GM10248 (cell line): ENCODE measurements around the gene FIBIN.

Experiments used
- CTCF ChIA-PET: fragments of 300-600 bp; sonication (Branson Sonifier 250); formaldehyde crosslinking; extraction: SDS; loops from one replicate; lab custom pipeline; 2021; ENCODE audit warnings: antibody characterized with exemption; lab: Yijun Ruan, JAX
- POLR2A ChIA-PET: fragments of 350-650 bp; sonication (Branson Sonifier 250); formaldehyde crosslinking; extraction: SDS; loops from one replicate; lab custom pipeline; 2020; ENCODE audit warnings: antibody characterized with exemption; lab: Yijun Ruan, JAX
- DNase-seq: peaks from one replicate; pipeline ENCODE4 v3.0.0; 2012; ENCODE audit errors: extremely low spot score
- TF ChIP-seq, protein P1 (sequence below): IDR thresholded peaks from 2 replicates; pipeline ENCODE4 v1.5.1; 2012; ENCODE audit warnings: mild to moderate bottlenecking, low read depth; ENCODE audit errors: extremely low read depth, missing control alignments, control extremely low read depth

Gene FIBIN

DNA sequence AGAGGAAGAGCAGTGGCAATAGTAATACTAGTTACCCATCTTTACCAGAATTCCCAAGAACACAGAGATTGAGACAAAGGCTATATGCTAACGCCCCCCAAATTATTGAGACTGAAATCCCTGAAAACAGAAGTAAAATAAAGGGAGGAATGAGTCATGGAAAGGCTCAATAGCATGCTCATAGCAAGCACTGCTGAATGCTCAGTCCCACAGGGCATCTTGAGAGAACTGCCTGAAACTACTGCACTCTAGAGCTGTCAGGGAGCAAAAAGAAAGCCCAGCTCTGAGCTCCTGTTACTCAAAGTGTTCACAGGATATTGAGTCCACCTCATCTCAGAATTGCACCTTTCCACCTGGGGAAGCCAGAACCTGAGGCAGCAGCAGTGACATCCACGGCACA lies 44.1 kb upstream of the FIBIN start:
- ChIA-PET POLR2A (no interaction called here), CTCF (interaction anchor here (1.5 kb wide), 1 partner anchor 18 kb away, joined by 3 read pairs; no protein-coding TSS in a partner anchor)
- TF ChIP-seq, protein P1, sequence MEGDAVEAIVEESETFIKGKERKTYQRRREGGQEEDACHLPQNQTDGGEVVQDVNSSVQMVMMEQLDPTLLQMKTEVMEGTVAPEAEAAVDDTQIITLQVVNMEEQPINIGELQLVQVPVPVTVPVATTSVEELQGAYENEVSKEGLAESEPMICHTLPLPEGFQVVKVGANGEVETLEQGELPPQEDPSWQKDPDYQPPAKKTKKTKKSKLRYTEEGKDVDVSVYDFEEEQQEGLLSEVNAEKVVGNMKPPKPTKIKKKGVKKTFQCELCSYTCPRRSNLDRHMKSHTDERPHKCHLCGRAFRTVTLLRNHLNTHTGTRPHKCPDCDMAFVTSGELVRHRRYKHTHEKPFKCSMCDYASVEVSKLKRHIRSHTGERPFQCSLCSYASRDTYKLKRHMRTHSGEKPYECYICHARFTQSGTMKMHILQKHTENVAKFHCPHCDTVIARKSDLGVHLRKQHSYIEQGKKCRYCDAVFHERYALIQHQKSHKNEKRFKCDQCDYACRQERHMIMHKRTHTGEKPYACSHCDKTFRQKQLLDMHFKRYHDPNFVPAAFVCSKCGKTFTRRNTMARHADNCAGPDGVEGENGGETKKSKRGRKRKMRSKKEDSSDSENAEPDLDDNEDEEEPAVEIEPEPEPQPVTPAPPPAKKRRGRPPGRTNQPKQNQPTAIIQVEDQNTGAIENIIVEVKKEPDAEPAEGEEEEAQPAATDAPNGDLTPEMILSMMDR = no peak
- DNase-seq = no peak

- ChIA-PET POLR2A (no interaction called here), CTCF (interaction anchor here (1.5 kb wide), 2 partner anchors 14 to 18 kb away, joined by 3 read pairs; no protein-coding TSS in a partner anchor)
- DNase-seq = no peak
These were observed 43.6 kb upstream of the FIBIN start for GRCh38 chr11:26950260-26950719.

GRCh38 chr11:26951809-26952515 lies 42.0 kb upstream of the FIBIN start:
- TF ChIP-seq, protein P1 = no peak
- DNase-seq = no peak
- ChIA-PET POLR2A (no interaction called here), CTCF (interaction anchor here (1.5 kb wide), 1 partner anchor 12 kb away, joined by 3 read pairs; no protein-coding TSS in a partner anchor)

More at GRCh38 chr11:26950260-26950719, 43.6 kb upstream of the FIBIN start:
- TF ChIP-seq, protein P1 = no peak

DNA sequence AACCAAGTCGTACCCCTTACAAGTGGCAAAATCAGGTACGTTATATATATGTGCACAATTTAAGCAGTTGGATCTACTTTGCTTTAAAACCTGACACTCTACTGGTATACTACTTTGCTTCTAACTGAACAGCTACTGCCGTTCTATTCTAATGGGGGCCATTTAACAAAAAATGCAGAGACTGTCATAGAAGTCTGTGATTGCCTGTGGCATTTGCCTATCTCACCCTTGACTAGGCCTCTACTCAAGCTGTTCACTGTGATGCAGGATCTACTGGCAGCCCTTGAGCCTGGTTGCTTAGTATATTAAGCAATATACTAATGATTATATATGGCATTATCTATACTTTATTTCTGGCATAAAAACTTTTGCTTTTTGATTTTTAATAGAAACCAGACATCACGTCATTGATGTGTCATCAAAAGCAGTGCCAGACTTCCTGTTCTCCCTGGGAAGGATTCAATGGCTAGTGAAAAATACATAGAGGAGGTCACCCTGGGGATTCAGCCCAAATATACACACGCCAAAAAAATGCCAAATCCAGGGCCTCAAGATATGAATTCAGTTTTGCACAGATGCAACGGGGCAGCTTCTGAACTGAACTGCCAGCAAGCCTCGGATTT lies 40.0 kb upstream of the FIBIN start:
- no peak for DNase-seq
- ChIA-PET POLR2A (no interaction called here), CTCF (no interaction called here)
- TF ChIP-seq, protein P1 = no peak

GRCh38 chr11:26958005-26958701 lies 35.8 kb upstream of the FIBIN start:
- ChIA-PET POLR2A (no interaction called here), CTCF (no interaction called here)
- TF ChIP-seq, protein P1 = no peak
- DNase-seq = no peak

- CTCF ChIA-PET = interaction anchor here (1.5 kb wide), 1 partner anchor 10 kb away, joined by 3 read pairs; no protein-coding TSS in a partner anchor
- TF ChIP-seq, protein P1 = no peak
- POLR2A ChIA-PET = no interaction called here
- no peak for DNase-seq
These were observed 35.2 kb upstream of the FIBIN start for GRCh38 chr11:26958702-26959049.
